ENCODE data around the gene IGDCC3.

Gene IGDCC3

GRCh38 chr15:65329984-65330735, 47.6 kb downstream of the IGDCC3 start:
- in situ Hi-C loops (cut with MboI; ENCODE audit: low sequenced_read_pairs), result no loop called here

GRCh38 chr15:65329288-65329983, 48.4 kb downstream of the IGDCC3 start:
- in situ Hi-C loops (cut with MboI; ENCODE audit: low sequenced_read_pairs), result no loop called here

- in situ Hi-C loops (cut with MboI; ENCODE audit: low sequenced_read_pairs), result no loop called here
These were observed 49.1 kb downstream of the IGDCC3 start for GRCh38 chr15:65328506-65329287.

- in situ Hi-C loops (cut with MboI; ENCODE audit: low sequenced_read_pairs), result no loop called here
These were observed 50.0 kb downstream of the IGDCC3 start for GRCh38 chr15:65327651-65328393.

- in situ Hi-C loops (cut with MboI; ENCODE audit: low sequenced_read_pairs), result no loop called here
These were observed 51.0 kb downstream of the IGDCC3 start for GRCh38 chr15:65326818-65327217.

GRCh38 chr15:65326117-65326526, 51.7 kb downstream of the IGDCC3 start:
- in situ Hi-C loops (cut with MboI; ENCODE audit: low sequenced_read_pairs), result no loop called here

- in situ Hi-C loops (cut with MboI; ENCODE audit: low sequenced_read_pairs), result no loop called here
These were observed 54.7 kb downstream of the IGDCC3 start for GRCh38 chr15:65323071-65323511.

- in situ Hi-C loops (cut with MboI; ENCODE audit: low sequenced_read_pairs), result no loop called here
These were observed 58.9 kb downstream of the IGDCC3 start for GRCh38 chr15:65318870-65319356.

- in situ Hi-C loops (cut with MboI; ENCODE audit: low sequenced_read_pairs), result no loop called here
These were observed 65.3 kb downstream of the IGDCC3 start for GRCh38 chr15:65312400-65312916.

GRCh38 chr15:65311760-65312159, 66.0 kb downstream of the IGDCC3 start:
- in situ Hi-C loops (cut with MboI; ENCODE audit: low sequenced_read_pairs), result no loop called here

GRCh38 chr15:65310431-65311137, 67.2 kb downstream of the IGDCC3 start:
- in situ Hi-C loops (cut with MboI; ENCODE audit: low sequenced_read_pairs), result no loop called here

- in situ Hi-C loops (cut with MboI; ENCODE audit: low sequenced_read_pairs), result no loop called here
These were observed 67.9 kb downstream of the IGDCC3 start for GRCh38 chr15:65309882-65310418.

GRCh38 chr15:65307978-65308377, 69.8 kb downstream of the IGDCC3 start:
- in situ Hi-C loops (cut with MboI; ENCODE audit: low sequenced_read_pairs), result no loop called here

GRCh38 chr15:65306551-65306950, 71.3 kb downstream of the IGDCC3 start:
- in situ Hi-C loops (cut with MboI; ENCODE audit: low sequenced_read_pairs), result no loop called here

GRCh38 chr15:65305776-65306175, 72.0 kb downstream of the IGDCC3 start:
- in situ Hi-C loops (cut with MboI; ENCODE audit: low sequenced_read_pairs), result no loop called here

GRCh38 chr15:65305150-65305758, 72.5 kb downstream of the IGDCC3 start:
- in situ Hi-C loops (cut with MboI; ENCODE audit: low sequenced_read_pairs), result no loop called here

- in situ Hi-C loops (cut with MboI; ENCODE audit: low sequenced_read_pairs), result no loop called here
These were observed 73.2 kb downstream of the IGDCC3 start, which contains the start of gene RNU5B-1 for GRCh38 chr15:65304381-65305149. RNU5B-1 (plus strand) TSS chr15:65304677.

- in situ Hi-C loops (cut with MboI; ENCODE audit: low sequenced_read_pairs), result no loop called here
These were observed 74.0 kb downstream of the IGDCC3 start for GRCh38 chr15:65303687-65304380.
